HEK293 (cell line): ENCODE measurements around the gene LIMK1.
A peak's percentile ranks its signal among the peaks of the same experiment; 100 is the strongest.

Experiments used
- CTCF ChIA-PET: fragments of 350-600 bp; formaldehyde crosslinking; extraction: SDS; loops from one replicate; lab custom pipeline; 2021; ENCODE audit warnings: antibody characterized with exemption; lab: Yijun Ruan, JAX
- POLR2A ChIA-PET: fragments of 300-600 bp; formaldehyde crosslinking; extraction: SDS; loops from one replicate; lab custom pipeline; 2020; ENCODE audit warnings: antibody characterized with exemption, inconsistent platforms; lab: Yijun Ruan, JAX
- H3K27ac ChIP-seq: fragments of 200-500 bp; sonication (Bioruptor generic); 2 replicates; pipeline ENCODE4 v1.5.1; 2014; ENCODE audit warnings: low read depth, low read length, control low read depth, inconsistent platforms; ENCODE audit errors: extremely low read depth
- H3K36me3 ChIP-seq, 2 experiments: fragments of 200-500 bp in 1 of 2; sonication (Bioruptor generic) in 1 of 2; 1 replicate in 1 of 2; 2 replicates in 1 of 2; pipeline ENCODE4 v1.5.1; 2014 to 2017; ENCODE audit warnings: inconsistent platforms in 2 of 2, low read length in 2 of 2; ENCODE audit not compliant: control insufficient read depth in 2 of 2, insufficient read depth in 1 of 2
- H3K4me1 ChIP-seq: fragments of 200-500 bp; sonication (Bioruptor generic); 2 replicates; pipeline ENCODE4 v1.5.1; 2014; ENCODE audit warnings: mild to moderate bottlenecking, low read length, inconsistent platforms; ENCODE audit not compliant: control insufficient read depth, insufficient read depth
- H3K4me3 ChIP-seq: 2 replicates; pipeline ENCODE4 v1.5.1; 2011; ENCODE audit warnings: low read depth, mild to moderate bottlenecking, control low read depth, low read length, moderate library complexity
- H3K9me3 ChIP-seq: fragments of 200-500 bp; sonication (Bioruptor generic); 2 replicates; pipeline ENCODE4 v1.5.1; 2014; ENCODE audit warnings: low read depth, low read length, inconsistent platforms; ENCODE audit not compliant: control insufficient read depth, insufficient read depth
- EGR2 ChIP-seq: fragments of 450-650 bp; formaldehyde crosslinking; IDR thresholded peaks from 2 replicates; pipeline ENCODE4 v1.5.1; 2016; ENCODE audit warnings: low read depth, missing biosample characterization, missing genetic modification characterization
- GLI4 ChIP-seq: fragments of 450-650 bp; formaldehyde crosslinking; IDR thresholded peaks from 2 replicates; pipeline ENCODE4 v1.5.1; 2016; ENCODE audit warnings: missing biosample characterization, missing genetic modification characterization
- MEIS1 ChIP-seq: sonication (generic); formaldehyde crosslinking; IDR thresholded peaks from 2 replicates; pipeline ENCODE4 v1.8.1; 2022; ENCODE audit warnings: missing genetic modification reagents, mild to moderate bottlenecking, borderline replicate concordance
- MYNN ChIP-seq: fragments of 450-650 bp; formaldehyde crosslinking; IDR thresholded peaks from 2 replicates; pipeline ENCODE4 v1.5.1; 2016; ENCODE audit warnings: missing biosample characterization, missing genetic modification characterization, borderline replicate concordance
- OSR2 ChIP-seq: fragments of 450-650 bp; formaldehyde crosslinking; IDR thresholded peaks from 2 replicates; pipeline ENCODE4 v1.5.1; 2016; ENCODE audit warnings: missing biosample characterization, missing genetic modification characterization
- PATZ1 ChIP-seq: fragments of 450-650 bp; formaldehyde crosslinking; IDR thresholded peaks from 2 replicates; pipeline ENCODE4 v1.5.1; 2016; ENCODE audit warnings: missing biosample characterization, missing genetic modification characterization
- PRDM1 ChIP-seq: fragments of 450-650 bp; formaldehyde crosslinking; IDR thresholded peaks from 2 replicates; pipeline ENCODE4; 2016; ENCODE audit warnings: missing biosample characterization, missing genetic modification characterization
- ZBTB17 ChIP-seq: fragments of 450-650 bp; formaldehyde crosslinking; IDR thresholded peaks from 2 replicates; pipeline ENCODE4 v1.5.1; 2016; ENCODE audit warnings: missing biosample characterization, missing genetic modification characterization
- ZBTB44 ChIP-seq: fragments of 450-650 bp; IDR thresholded peaks from 2 replicates; pipeline ENCODE4 v1.5.1; 2018; ENCODE audit warnings: missing biosample characterization, mild to moderate bottlenecking, missing genetic modification characterization
- ZFHX2 ChIP-seq: fragments of 450-650 bp; formaldehyde crosslinking; conservative IDR thresholded peaks from 2 replicates; pipeline ENCODE4 v1.5.1; 2016; ENCODE audit warnings: missing biosample characterization, missing genetic modification characterization
- ZFP41 ChIP-seq: fragments of 450-650 bp; formaldehyde crosslinking; IDR thresholded peaks from 2 replicates; pipeline ENCODE4 v1.5.1; 2016; ENCODE audit warnings: missing biosample characterization, missing genetic modification characterization, borderline replicate concordance
- ZNF121 ChIP-seq: fragments of 450-650 bp; formaldehyde crosslinking; IDR thresholded peaks from 2 replicates; pipeline ENCODE4 v1.5.1; 2016; ENCODE audit warnings: missing biosample characterization, missing genetic modification characterization
- ZNF184 ChIP-seq: fragments of 450-650 bp; IDR thresholded peaks from 2 replicates; pipeline ENCODE4 v1.5.1; 2018; ENCODE audit warnings: missing biosample characterization, mild to moderate bottlenecking, missing genetic modification characterization
- ZNF302 ChIP-seq: fragments of 450-650 bp; formaldehyde crosslinking; IDR thresholded peaks from 2 replicates; pipeline ENCODE4 v1.5.1; 2016; ENCODE audit warnings: missing biosample characterization, missing genetic modification characterization, low read depth
- ZNF341 ChIP-seq: fragments of 450-650 bp; formaldehyde crosslinking; IDR thresholded peaks from 2 replicates; pipeline ENCODE4; 2016; ENCODE audit warnings: low read depth, missing biosample characterization, missing genetic modification characterization
- ZNF366 ChIP-seq: fragments of 450-650 bp; formaldehyde crosslinking; conservative IDR thresholded peaks from 2 replicates; pipeline ENCODE4 v1.5.1; 2016; ENCODE audit warnings: missing biosample characterization, missing genetic modification characterization
- ZNF521 ChIP-seq: fragments of 450-650 bp; formaldehyde crosslinking; IDR thresholded peaks from 2 replicates; pipeline ENCODE4 v1.5.1; 2017; ENCODE audit warnings: missing biosample characterization, mild to moderate bottlenecking, missing genetic modification characterization
- ZNF530 ChIP-seq: fragments of 450-650 bp; formaldehyde crosslinking; IDR thresholded peaks from 2 replicates; pipeline ENCODE4 v1.5.1; 2016; ENCODE audit warnings: low read depth, missing biosample characterization, missing genetic modification characterization
- ZNF610 ChIP-seq: fragments of 450-650 bp; formaldehyde crosslinking; IDR thresholded peaks from 2 replicates; pipeline ENCODE4 v1.5.1; 2016; ENCODE audit warnings: missing biosample characterization, missing genetic modification characterization, borderline replicate concordance
- ZNF76 ChIP-seq: fragments of 450-650 bp; formaldehyde crosslinking; IDR thresholded peaks from 2 replicates; pipeline ENCODE4; 2016; ENCODE audit warnings: low read depth, missing biosample characterization, missing genetic modification characterization, borderline replicate concordance
- ZNF776 ChIP-seq: fragments of 450-650 bp; formaldehyde crosslinking; IDR thresholded peaks from 2 replicates; pipeline ENCODE4 v1.5.0; 2017; ENCODE audit warnings: missing biosample characterization, missing genetic modification characterization, borderline replicate concordance
- ZNF837 ChIP-seq: fragments of 450-650 bp; formaldehyde crosslinking; IDR thresholded peaks from 2 replicates; pipeline ENCODE4 v1.5.1; 2016; ENCODE audit warnings: missing biosample characterization, missing genetic modification characterization

The LIMK1 gene

GRCh38 chr7:74052628-74053027, 31.0 kb upstream of the LIMK1 start:
- Histone ChIP-seq H3K36me3 (no peaks in the 10 kb centered on the region), H3K4me1 (no peaks in the 10 kb centered on the region), H3K9me3 (no peaks in the 10 kb centered on the region), H3K27ac (no peak overlapping the region), H3K4me3 (no peak overlapping the region)
- POLR2A ChIA-PET: no interaction called here
- TF ChIP-seq ZBTB44 (tag by site-specific recombination): no peak
- no peak for TF ChIP-seq ZNF521 (tag by site-specific recombination)
- TF ChIP-seq ZNF76 (tag by site-specific recombination): no peak
- TF ChIP-seq ZFHX2 (tag by site-specific recombination): no peak
- TF ChIP-seq ZNF341: no peak
- TF ChIP-seq ZNF302: no peak
- TF ChIP-seq PATZ1: no peak
- no peak for TF ChIP-seq GLI4 (tag by site-specific recombination)
- TF ChIP-seq PRDM1: peak; percentile 90
- TF ChIP-seq ZNF530 (tag by site-specific recombination): no peak
- no peak for TF ChIP-seq ZNF776 (tag by site-specific recombination)
- no peak for TF ChIP-seq OSR2 (tag by site-specific recombination)
- no peak for TF ChIP-seq ZNF837
- no peak for TF ChIP-seq ZNF610 (tag by site-specific recombination)
- TF ChIP-seq ZNF366: peak; percentile 88
- CTCF ChIA-PET: interaction anchor here (0.6 to 2.2 kb wide), 6 partner anchors 15 to 254 kb away, joined by 3 to 7 read pairs (median 4); no protein-coding TSS in a partner anchor

GRCh38 chr7:74053589-74054186, 29.9 kb upstream of the LIMK1 start:
- no peak overlapping the region for H3K27ac ChIP-seq
- no peaks in the 10 kb centered on the region for H3K4me1 ChIP-seq
- ChIA-PET POLR2A (interaction anchor here (0.6 kb wide), 1 partner anchor 242 kb away, joined by 6 read pairs; no protein-coding TSS in a partner anchor), CTCF (interaction anchor here (0.7 to 2.2 kb wide), 6 partner anchors 9 to 455 kb away, joined by 3 to 7 read pairs (median 3); no protein-coding TSS in a partner anchor)
- peak; percentile 100 for TF ChIP-seq ZFHX2 (tag by site-specific recombination)
- no peak for TF ChIP-seq ZFP41 (tag by site-specific recombination)
- TF ChIP-seq MYNN (tag by site-specific recombination): no peak
- TF ChIP-seq MEIS1 (CRISPR knock-in tag): no peak
- peak; percentile 100 for TF ChIP-seq EGR2
- no peak for TF ChIP-seq ZNF184
- TF ChIP-seq ZNF366: peak; percentile 95
- TF ChIP-seq ZBTB17 (tag by site-specific recombination): peak; percentile 73
- TF ChIP-seq ZNF121 (tag by site-specific recombination): no peak
- H3K9me3 ChIP-seq: no peaks in the 10 kb centered on the region
- no peak overlapping the region for H3K4me3 ChIP-seq
- no peaks in the 10 kb centered on the region for H3K36me3 ChIP-seq
